H9 (cell line): ENCODE measurements around the gene NACC2. TPM values are rescaled to one million over a fixed set of nuclear protein-coding genes. Genes with fewer than 3 reads are reported as not detected.

ENCODE experiments used
- DNase-seq: peaks from one replicate; pipeline ENCODE4 v3.0.0-alpha.2; 2017
- H2AFZ ChIP-seq: one replicate; pipeline ENCODE4 v1.6.1; 2013; ENCODE audit warnings: mild to moderate bottlenecking, low read length, control low read depth, moderate library complexity
- H2AK5ac ChIP-seq: 2 replicates; pipeline ENCODE4 v1.6.1; 2013; ENCODE audit warnings: low read length, control low read depth, mixed read lengths; ENCODE audit not compliant: insufficient read length
- H2BK120ac ChIP-seq: one replicate; pipeline ENCODE4 v1.6.1; 2013; ENCODE audit warnings: low read depth, mild to moderate bottlenecking, low read length, control low read depth, inconsistent platforms; ENCODE audit not compliant: poor library complexity, severe bottlenecking
- H2BK12ac ChIP-seq: 2 replicates; pipeline ENCODE4 v1.6.1; 2013; ENCODE audit warnings: low read length, control low read depth, mixed read lengths, low read depth; ENCODE audit not compliant: insufficient read length
- H2BK15ac ChIP-seq: 2 replicates; pipeline ENCODE4 v1.6.1; 2013; ENCODE audit warnings: low read depth, low read length, control low read depth
- H2BK20ac ChIP-seq: one replicate; pipeline ENCODE4 v1.6.1; 2013; ENCODE audit warnings: low read depth, mild to moderate bottlenecking, low read length, control low read depth, inconsistent platforms; ENCODE audit not compliant: poor library complexity, severe bottlenecking
- H2BK5ac ChIP-seq: 2 replicates; pipeline ENCODE4 v1.6.1; 2013; ENCODE audit warnings: low read length, control low read depth, mixed read lengths; ENCODE audit not compliant: insufficient read length
- H3K14ac ChIP-seq: 2 replicates; pipeline ENCODE4 v1.6.1; 2013; ENCODE audit warnings: low read length, control low read depth; ENCODE audit not compliant: insufficient read depth
- H3K18ac ChIP-seq: 2 replicates; pipeline ENCODE4 v1.6.1; 2013; ENCODE audit warnings: low read depth, mild to moderate bottlenecking, mixed read lengths, low read length, control low read depth; ENCODE audit not compliant: insufficient read length
- H3K23ac ChIP-seq: 2 replicates; pipeline ENCODE4 v1.6.1; 2013; ENCODE audit warnings: low read length, control low read depth, mixed read lengths, low read depth; ENCODE audit not compliant: insufficient read length
- H3K23me2 ChIP-seq: 2 replicates; pipeline ENCODE4 v1.6.1; 2013; ENCODE audit warnings: low read depth, mild to moderate bottlenecking, mixed read lengths, low read length, control low read depth; ENCODE audit not compliant: insufficient read length, poor library complexity, severe bottlenecking
- H3K27ac ChIP-seq: 2 replicates; pipeline ENCODE4 v1.5.1; 2013; ENCODE audit warnings: low read length, control low read depth, mixed read lengths, low read depth; ENCODE audit not compliant: insufficient read length
- H3K27me3 ChIP-seq: 2 replicates; pipeline ENCODE4 v1.6.1; 2013; ENCODE audit warnings: low read length, control low read depth, inconsistent platforms; ENCODE audit not compliant: insufficient read depth
- H3K4ac ChIP-seq: 2 replicates; pipeline ENCODE4 v1.6.1; 2013; ENCODE audit warnings: low read depth, mild to moderate bottlenecking, control low read depth, inconsistent platforms, low read length, moderate library complexity
- H3K4me1 ChIP-seq: 2 replicates; pipeline ENCODE4 v1.6.1; 2013; ENCODE audit warnings: low read length, control low read depth, inconsistent platforms; ENCODE audit not compliant: insufficient read depth
- H3K4me2 ChIP-seq: 2 replicates; pipeline ENCODE4 v1.6.1; 2013; ENCODE audit warnings: low read length, control low read depth, mixed read lengths; ENCODE audit not compliant: insufficient read length, insufficient read depth
- H3K56ac ChIP-seq: 2 replicates; pipeline ENCODE4 v1.6.1; 2013; ENCODE audit warnings: low read depth, mild to moderate bottlenecking, mixed read lengths, low read length, control low read depth; ENCODE audit not compliant: insufficient read length
- H3K79me1 ChIP-seq: 2 replicates; pipeline ENCODE4 v1.6.1; 2013; ENCODE audit warnings: low read depth, mild to moderate bottlenecking, moderate library complexity, low read length, control low read depth, inconsistent platforms; ENCODE audit not compliant: insufficient read depth, poor library complexity, severe bottlenecking
- H3K79me2 ChIP-seq: 2 replicates; pipeline ENCODE4 v1.6.1; 2013; ENCODE audit warnings: low read length, control low read depth, inconsistent platforms; ENCODE audit not compliant: insufficient read depth
- H3K9ac ChIP-seq: 2 replicates; pipeline ENCODE4 v1.6.1; 2013; ENCODE audit warnings: low read length, control low read depth, mixed read lengths; ENCODE audit not compliant: insufficient read length; ENCODE audit errors: extremely low read depth
- H3K9me3 ChIP-seq: one replicate; pipeline ENCODE4 v1.6.1; 2013; ENCODE audit warnings: low read depth, low read length, inconsistent platforms; ENCODE audit not compliant: control insufficient read depth
- H3T11ph ChIP-seq: one replicate; pipeline ENCODE4 v1.6.1; 2013; ENCODE audit warnings: mild to moderate bottlenecking, low read length, control low read depth, inconsistent platforms
- H4K20me1 ChIP-seq: one replicate; pipeline ENCODE4 v1.6.1; 2013; ENCODE audit not compliant: control insufficient read depth, insufficient read length, insufficient read depth
- H4K5ac ChIP-seq: 2 replicates; pipeline ENCODE4 v1.6.1; 2013; ENCODE audit warnings: low read depth, mild to moderate bottlenecking, mixed read lengths, low read length, control low read depth; ENCODE audit not compliant: insufficient read length
- H4K8ac ChIP-seq: replicated peaks from 2 replicates; pipeline ENCODE4 v1.6.1; 2013; ENCODE audit warnings: low read length, control low read depth, mixed read lengths, low read depth; ENCODE audit not compliant: insufficient read length
- H4K91ac ChIP-seq: 2 replicates; pipeline ENCODE4 v1.6.1; 2013; ENCODE audit warnings: low read depth, mild to moderate bottlenecking, moderate library complexity, mixed read lengths, low read length, control low read depth; ENCODE audit not compliant: insufficient read length
- H3K27ac Mint-ChIP-seq, 3 experiments: 2 replicates in 2 of 3; 3 replicates in 1 of 3; pipeline ENCODE4 v1.8.0; 2020 to 2021; ENCODE audit warnings: mixed read lengths in 3 of 3, mild to moderate bottlenecking in 1 of 3, moderate library complexity in 1 of 3
- H3K27me3 Mint-ChIP-seq: 2 replicates; pipeline ENCODE4 v1.8.0; 2021; ENCODE audit warnings: low read depth, mild to moderate bottlenecking, moderate library complexity, mixed read lengths
- H3K36me3 Mint-ChIP-seq, 3 experiments: 2 replicates in 2 of 3; 3 replicates in 1 of 3; pipeline ENCODE4 v1.8.0; 2020 to 2021; ENCODE audit warnings: low read depth in 3 of 3, mixed read lengths in 3 of 3; ENCODE audit not compliant: insufficient read depth in 1 of 3
- H3K4me1 Mint-ChIP-seq, 2 experiments: 2 replicates each; pipeline ENCODE4 v1.8.0; 2020; ENCODE audit warnings: mixed read lengths in 2 of 2
- H3K4me3 Mint-ChIP-seq, 2 experiments: 2 replicates in 1 of 2; 3 replicates in 1 of 2; pipeline ENCODE4 v1.8.0; 2020 to 2021; ENCODE audit warnings: mild to moderate bottlenecking in 2 of 2, mixed read lengths in 2 of 2, moderate library complexity in 1 of 2
- H3K9me3 Mint-ChIP-seq, 2 experiments: 2 replicates in 1 of 2; 3 replicates in 1 of 2; pipeline ENCODE4 v1.8.0; 2020; ENCODE audit warnings: mild to moderate bottlenecking in 2 of 2, mixed read lengths in 2 of 2, moderate library complexity in 1 of 2
- CTCF ChIP-seq: fragments of 200-600 bp; sonication (generic); conservative IDR thresholded peaks from 3 replicates; pipeline ENCODE4 v1.8.0; 2021; ENCODE audit warnings: antibody characterized with exemption, mild to moderate bottlenecking
- WGBS: extraction: QIAGEN DNeasy Blood & Tissue Kit; methylation state at CpG from one replicate; pipeline ENCODE4 v1.1.7; 2013; ENCODE audit warnings: missing lambda C conversion rate, low lambda C conversion rate, mixed read lengths; ENCODE audit not compliant: insufficient read length; ENCODE audit errors: extremely low coverage; 5-methylcytosine and 5-hydroxymethylcytosine counted together
- total RNA-seq: library from RNA; stranded (reverse); gene quantifications from 2 replicates; pipeline ENCODE4 v1.2.1, GENCODE V29; 2021

NACC2 gene
- total RNA-seq, 1 experiment from 2014 or later: 11.5 TPM

- Histone ChIP-seq H3K9me3 (no peaks in the 10 kb centered on the region), H3K4me1 (no peaks in the 10 kb centered on the region), H3K27ac (no peak overlapping the region), H3K79me2 (no peaks in the 10 kb centered on the region), H4K20me1 (no peaks in the 10 kb centered on the region), H2BK12ac (no peak overlapping the region), H3T11ph (no peak overlapping the region), H3K27me3 (no peaks in the 10 kb centered on the region), H4K5ac (no peak overlapping the region), H2BK120ac (no peak overlapping the region), H4K8ac (no peak overlapping the region), H2BK5ac (no peak overlapping the region), H3K18ac (no peak overlapping the region), H3K23ac (no peak overlapping the region), H2AK5ac (no peak overlapping the region), H3K56ac (no peak overlapping the region), H3K23me2 (no peaks in the 10 kb centered on the region), H3K79me1 (no peaks in the 10 kb centered on the region), H3K14ac (no peak overlapping the region; the same call in 1 of the 2 replicates), H2BK20ac (no peak overlapping the region), H2AFZ (no peak overlapping the region), H3K4ac (no peak overlapping the region), H4K91ac (no peak overlapping the region), H3K9ac (no peak overlapping the region), H3K4me2 (no peak overlapping the region), H2BK15ac (no peak overlapping the region)
- Mint-ChIP-seq H3K27me3 (no peaks in the 10 kb centered on the region; the same call in 1 of the 2 replicates), H3K36me3 (peaks cover 0 to 3% (median 0%) of the 10 kb centered on the region in 3 experiments; a peak in 1 of 7 replicates), H3K4me1 (peaks cover 24 to 44% of the 10 kb centered on the region in 2 experiments), H3K9me3 (no peaks in the 10 kb centered on the region), H3K27ac (no peak overlapping the region), H3K4me3 (no peak overlapping the region)
- WGBS: no CpG with 5 or more reads among the region's 21 CpGs
- TF ChIP-seq CTCF: no peak
- DNase-seq: no peak
These were observed 81.5 kb downstream of the NACC2 start for GRCh38 chr9:136013524-136014034.
